RWPE2 (cell line): Measurements from ENCODE around the gene BCL3.

ENCODE experiments used
- ATAC-seq: fragments of 200-7000 bp; cut with Tn5 transposase; 3 replicates; pipeline ENCODE4 v1.9.1; 2021; ENCODE audit warnings: low read depth
- DNase-seq: peaks from one replicate; pipeline ENCODE4 v3.0.0-alpha.2; 2020; ENCODE audit warnings: low spot score
- H3K27ac ChIP-seq: fragments of 450-650 bp; 2 replicates; pipeline ENCODE4 v1.5.1; 2017; ENCODE audit warnings: mild to moderate bottlenecking; ENCODE audit not compliant: poor library complexity, severe bottlenecking
- H3K27me3 ChIP-seq: fragments of 250-450 bp; sonication (Bioruptor Pico); 2 replicates; pipeline ENCODE4 v1.5.1; 2021; ENCODE audit warnings: mild to moderate bottlenecking, moderate library complexity; ENCODE audit not compliant: insufficient read depth, poor library complexity, severe bottlenecking
- H3K36me3 ChIP-seq: fragments of 250-450 bp; sonication (Bioruptor Pico); 2 replicates; pipeline ENCODE4 v1.5.1; 2020; ENCODE audit warnings: low read depth, mild to moderate bottlenecking, moderate library complexity
- H3K4me1 ChIP-seq: fragments of 250-450 bp; sonication (Bioruptor Pico); 2 replicates; pipeline ENCODE4 v1.5.1; 2021; ENCODE audit warnings: mild to moderate bottlenecking, moderate library complexity; ENCODE audit not compliant: insufficient read depth, poor library complexity, severe bottlenecking
- H3K4me3 ChIP-seq: fragments of 250-450 bp; sonication (Bioruptor Pico); 2 replicates; pipeline ENCODE4 v1.5.1; 2021; ENCODE audit warnings: mild to moderate bottlenecking, moderate library complexity; ENCODE audit not compliant: severe bottlenecking
- H3K9me3 ChIP-seq: fragments of 250-450 bp; sonication (Bioruptor Pico); 2 replicates; pipeline ENCODE4 v1.5.1; 2021; ENCODE audit warnings: mild to moderate bottlenecking, moderate library complexity; ENCODE audit not compliant: severe bottlenecking
- CTCF ChIP-seq: fragments of 450-650 bp; IDR thresholded peaks from one replicate; pipeline ENCODE4 v1.5.1; 2017; ENCODE audit warnings: mild to moderate bottlenecking, moderate library complexity; ENCODE audit not compliant: poor library complexity, severe bottlenecking

Gene BCL3

GRCh38 chr19:44794610-44795009 lies 46.1 kb downstream of the BCL3 start:
- Histone ChIP-seq H3K9me3 (no peaks in the 10 kb centered on the region), H3K27ac (no peak overlapping the region), H3K4me3 (no peak overlapping the region), H3K4me1 (no peaks in the 10 kb centered on the region), H3K36me3 (peaks cover 68% of the 10 kb centered on the region), H3K27me3 (no peaks in the 10 kb centered on the region)
- DNase-seq: no peak
- no peak for ATAC-seq
- no peak for TF ChIP-seq CTCF

GRCh38 chr19:44795398-44795987 lies 47.0 kb downstream of the BCL3 start:
- Histone ChIP-seq H3K27me3 (no peaks in the 10 kb centered on the region), H3K36me3 (peaks cover 59% of the 10 kb centered on the region), H3K9me3 (no peaks in the 10 kb centered on the region), H3K4me1 (no peaks in the 10 kb centered on the region), H3K27ac (no peak overlapping the region), H3K4me3 (no peak overlapping the region)
- no peak for TF ChIP-seq CTCF
- DNase-seq (no peak), ATAC-seq (no peak)

- no peak for TF ChIP-seq CTCF
- no peak overlapping the region for H3K4me3 ChIP-seq
These were observed 48.2 kb downstream of the BCL3 start for GRCh38 chr19:44796701-44797115.

GRCh38 chr19:44799627-44800346 lies 51.3 kb downstream of the BCL3 start:
- Histone ChIP-seq H3K36me3 (peaks cover 27% of the 10 kb centered on the region), H3K9me3 (no peaks in the 10 kb centered on the region), H3K27me3 (no peaks in the 10 kb centered on the region), H3K4me1 (no peaks in the 10 kb centered on the region), H3K4me3 (no peak overlapping the region), H3K27ac (no peak overlapping the region)
- ATAC-seq (no peak; the same call in 2 of the 3 replicates), DNase-seq (no peak)
- no peak for TF ChIP-seq CTCF

More at GRCh38 chr19:44796701-44797115, 48.2 kb downstream of the BCL3 start:
- Histone ChIP-seq H3K36me3 (peaks cover 50% of the 10 kb centered on the region), H3K9me3 (no peaks in the 10 kb centered on the region), H3K27me3 (no peaks in the 10 kb centered on the region), H3K27ac (no peak overlapping the region), H3K4me1 (no peaks in the 10 kb centered on the region)
- no peak for DNase-seq
- ATAC-seq: no peak

GRCh38 chr19:44800461-44800860 lies 52.0 kb downstream of the BCL3 start:
- ATAC-seq (peak; percentile 90), DNase-seq (peak; percentile 81)
- peak; percentile 72 for TF ChIP-seq CTCF
- no peaks in the 10 kb centered on the region for H3K4me1 ChIP-seq
- peaks cover 27% of the 10 kb centered on the region for H3K36me3 ChIP-seq
- H3K9me3 ChIP-seq: no peaks in the 10 kb centered on the region
- no peak overlapping the region for H3K4me3 ChIP-seq
- H3K27ac ChIP-seq: no peak overlapping the region
- no peaks in the 10 kb centered on the region for H3K27me3 ChIP-seq
